Measurements from ENCODE around the gene MARK3. TPM values are rescaled to one million over a fixed set of nuclear protein-coding genes. Genes with fewer than 3 reads are reported as not detected.
A peak's percentile ranks its signal among the peaks of the same experiment; 100 is the strongest.

Gene MARK3
- total and polyA plus RNA-seq, 2 donors from 2014 or later = 39.8 to 83.1 TPM

DNA sequence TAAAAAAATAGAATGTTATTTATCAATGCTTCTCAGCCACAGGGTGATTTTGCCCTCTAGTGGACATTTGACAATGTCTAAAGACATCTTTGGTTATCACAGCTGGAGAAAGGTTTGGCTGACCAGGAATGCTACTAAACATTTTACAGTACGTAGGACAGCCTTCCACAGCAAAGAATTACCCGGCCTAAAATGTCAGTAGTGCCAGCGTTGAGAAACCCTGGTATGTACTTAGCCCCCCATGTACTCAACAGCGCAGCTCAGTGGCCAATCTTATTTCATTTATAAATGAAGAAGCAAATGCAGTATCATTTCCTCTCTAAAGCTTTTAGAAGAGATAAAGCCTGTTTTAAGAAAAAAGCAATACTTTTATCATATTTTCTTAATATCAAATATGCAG, 5.8 kb downstream of the MARK3 start:
- no peak overlapping the region for H3K27ac ChIP-seq (ENCODE audit: low read depth in 2 of 2, low read length in 2 of 2)

GRCh38 chr14:103392106-103392505, 6.9 kb downstream of the MARK3 start:
- Histone ChIP-seq H3K4me1 (ENCODE audit: control insufficient read depth in 2 of 3, insufficient read depth in 2 of 3, low read depth in 1 of 3, low read length in 3 of 3) (peaks cover 0 to 31% (median 6%) of the 10 kb centered on the region in 3 donors), H3K9ac (ENCODE audit: low read length in 3 of 3) (no peak overlapping the region), H3K27ac (ENCODE audit: low read depth in 2 of 2, low read length in 2 of 2) (no peak overlapping the region), H3K36me3 (ENCODE audit: control insufficient read depth in 2 of 3, insufficient read depth in 3 of 3, low read length in 3 of 3) (no peaks in the 10 kb centered on the region), H3K9me3 (ENCODE audit: control insufficient read depth in 2 of 3, insufficient read depth in 1 of 3, low read length in 3 of 3) (no peaks in the 10 kb centered on the region), H3K27me3 (ENCODE audit: control insufficient read depth, insufficient read depth, low read length) (no peaks in the 10 kb centered on the region), H3K4me3 (ENCODE audit: low read length in 3 of 3) (no peak overlapping the region)
- intact Hi-C loops (cut with DNase I) = no loop called here
- TF ChIP-seq CTCF (IDR thresholded peaks at IDR 0.05; ENCODE audit: borderline replicate concordance, extremely low read depth, insufficient read depth) = no peak
- DNase-seq (no peak), FAIRE-seq (no peak)

More for the DNA sequence above, 5.8 kb downstream of the MARK3 start:
- H3K36me3 ChIP-seq (ENCODE audit: control insufficient read depth in 2 of 3, insufficient read depth in 3 of 3, low read length in 3 of 3) = no peaks in the 10 kb centered on the region
- H3K9me3 ChIP-seq (ENCODE audit: control insufficient read depth in 2 of 3, insufficient read depth in 1 of 3, low read length in 3 of 3) = no peaks in the 10 kb centered on the region
- no peak overlapping the region for H3K9ac ChIP-seq (ENCODE audit: low read length in 3 of 3)
- peak; percentile 5 for TF ChIP-seq CTCF (IDR thresholded peaks at IDR 0.05; ENCODE audit: borderline replicate concordance, extremely low read depth, insufficient read depth)
- FAIRE-seq (no peak), DNase-seq (peak in 3 of 5 donors; percentile 17 to 63 (median 50))
- H3K27me3 ChIP-seq (ENCODE audit: control insufficient read depth, insufficient read depth, low read length) = no peaks in the 10 kb centered on the region
- intact Hi-C loops (cut with DNase I) = no loop called here
- H3K4me3 ChIP-seq (ENCODE audit: low read length in 3 of 3) = no peak overlapping the region
- H3K4me1 ChIP-seq (ENCODE audit: control insufficient read depth in 2 of 3, insufficient read depth in 2 of 3, low read depth in 1 of 3, low read length in 3 of 3) = peaks cover 0 to 29% (median 6%) of the 10 kb centered on the region in 3 donors

GRCh38 chr14:103392572-103392971, 7.4 kb downstream of the MARK3 start:
- Histone ChIP-seq H3K4me3 (ENCODE audit: low read length in 3 of 3) (no peak overlapping the region), H3K4me1 (ENCODE audit: control insufficient read depth in 2 of 3, insufficient read depth in 2 of 3, low read depth in 1 of 3, low read length in 3 of 3) (peaks cover 0 to 30% (median 6%) of the 10 kb centered on the region in 3 donors), H3K27me3 (ENCODE audit: control insufficient read depth, insufficient read depth, low read length) (no peaks in the 10 kb centered on the region), H3K9ac (ENCODE audit: low read length in 3 of 3) (no peak overlapping the region), H3K27ac (ENCODE audit: low read depth in 2 of 2, low read length in 2 of 2) (no peak overlapping the region), H3K9me3 (ENCODE audit: control insufficient read depth in 2 of 3, insufficient read depth in 1 of 3, low read length in 3 of 3) (no peaks in the 10 kb centered on the region), H3K36me3 (ENCODE audit: control insufficient read depth in 2 of 3, insufficient read depth in 3 of 3, low read length in 3 of 3) (no peaks in the 10 kb centered on the region)
- no peak for FAIRE-seq
- TF ChIP-seq CTCF (IDR thresholded peaks at IDR 0.05; ENCODE audit: borderline replicate concordance, extremely low read depth, insufficient read depth) = no peak
- intact Hi-C loops (cut with DNase I) = no loop called here
- no peak for DNase-seq

DNA sequence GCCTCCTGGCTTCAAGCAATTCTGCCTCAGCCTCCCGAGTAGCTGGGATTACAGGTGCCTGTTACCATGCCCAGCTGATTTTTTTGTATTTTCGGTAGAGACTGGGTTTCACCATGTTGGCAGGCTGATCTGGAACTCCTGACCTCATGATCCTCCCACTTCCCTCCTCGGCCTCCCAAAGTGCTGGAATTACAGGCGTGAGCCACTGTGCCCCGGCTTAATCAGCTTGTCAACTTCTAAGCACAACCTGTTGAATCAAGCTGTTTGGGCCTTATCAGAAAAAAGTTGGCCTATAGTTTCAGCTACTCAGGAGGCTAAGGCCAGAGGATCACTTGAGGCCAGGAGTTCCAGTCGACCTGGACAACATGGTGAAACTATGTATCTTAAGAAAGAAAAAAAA, 7.9 kb downstream of the MARK3 start:
- no peak overlapping the region for H3K27ac ChIP-seq (ENCODE audit: low read depth in 2 of 2, low read length in 2 of 2)
- H3K4me1 ChIP-seq (ENCODE audit: control insufficient read depth in 2 of 3, insufficient read depth in 2 of 3, low read depth in 1 of 3, low read length in 3 of 3) = peaks cover 2 to 27% (median 6%) of the 10 kb centered on the region in 3 donors
- H3K9ac ChIP-seq (ENCODE audit: low read length in 3 of 3) = no peak overlapping the region
- intact Hi-C loops (cut with DNase I) = no loop called here
- TF ChIP-seq CTCF (IDR thresholded peaks at IDR 0.05; ENCODE audit: borderline replicate concordance, extremely low read depth, insufficient read depth) = no peak
- no peak overlapping the region for H3K4me3 ChIP-seq (ENCODE audit: low read length in 3 of 3)
- DNase-seq (no peak), FAIRE-seq (no peak)
- H3K9me3 ChIP-seq (ENCODE audit: control insufficient read depth in 2 of 3, insufficient read depth in 1 of 3, low read length in 3 of 3) = no peaks in the 10 kb centered on the region
- H3K36me3 ChIP-seq (ENCODE audit: control insufficient read depth in 2 of 3, insufficient read depth in 3 of 3, low read length in 3 of 3) = no peaks in the 10 kb centered on the region
- no peaks in the 10 kb centered on the region for H3K27me3 ChIP-seq (ENCODE audit: control insufficient read depth, insufficient read depth, low read length)
